IgD-negative memory B cell (primary cell): ENCODE data around the gene MYH14. TPM values are rescaled to one million over a fixed set of nuclear protein-coding genes. Genes with fewer than 3 reads are reported as not detected.
"Not testable (repeated sequence)": the region's sequence is repeated elsewhere in the genome, so short reads cannot be mapped to it uniquely, and the experiment has no call there.

Source experiments
- H3K27ac Mint-ChIP-seq, 3 donors: one replicate each; pipeline ENCODE4 v1.8.0; 2020 to 2022; ENCODE audit warnings: mild to moderate bottlenecking in 3 of 3, mixed read lengths in 3 of 3, moderate library complexity in 1 of 3
- H3K27me3 Mint-ChIP-seq: one replicate; pipeline ENCODE4 v1.8.0; 2021; ENCODE audit warnings: mixed read lengths
- H3K36me3 Mint-ChIP-seq: one replicate; pipeline ENCODE4 v1.8.0; 2020; ENCODE audit warnings: mild to moderate bottlenecking, mixed read lengths
- H3K4me1 Mint-ChIP-seq, 3 donors: one replicate each; pipeline ENCODE4 v1.8.0; 2020 to 2022; ENCODE audit warnings: mixed read lengths in 3 of 3, mild to moderate bottlenecking in 1 of 3
- H3K4me3 Mint-ChIP-seq, 4 donors: one replicate each; pipeline ENCODE4 v1.8.0; 2020 to 2022; ENCODE audit warnings: mild to moderate bottlenecking in 4 of 4, mixed read lengths in 4 of 4, moderate library complexity in 3 of 4
- H3K9me3 Mint-ChIP-seq, 3 donors: one replicate each; pipeline ENCODE4 v1.8.0; 2020 to 2021; ENCODE audit warnings: mixed read lengths in 3 of 3, mild to moderate bottlenecking in 1 of 3
- polyA plus RNA-seq: library from polyadenylated mRNA; unstranded; fragments of 300-500 nt; fragmentation: Illumina TruSeq; gene quantifications from one replicate; pipeline ENCODE4 v1.2.3, GENCODE V29; 2021

Gene MYH14
- polyA plus RNA-seq, 1 donor from 2014 or later = not detected

- Mint-ChIP-seq H3K36me3 (peaks cover 9% of the 10 kb centered on the region), H3K27me3 (no peaks in the 10 kb centered on the region), H3K27ac (peak overlapping the region; percentile 94 to 97 (median 95)), H3K9me3 (no peaks in the 10 kb centered on the region), H3K4me1 (peaks cover 29 to 59% (median 50%) of the 10 kb centered on the region in 3 donors), H3K4me3 (peak overlapping the region; percentile 75 to 92 (median 86))
Observed at GRCh38 chr19:50333737-50334617, 130.6 kb downstream of the MYH14 start.

GRCh38 chr19:50334741-50335421, 131.5 kb downstream of the MYH14 start:
- Mint-ChIP-seq H3K9me3 (no peaks in the 10 kb centered on the region), H3K4me1 (peaks cover 27 to 57% (median 52%) of the 10 kb centered on the region in 3 donors), H3K36me3 (peaks cover 9% of the 10 kb centered on the region)

GRCh38 chr19:50337031-50337430, 133.6 kb downstream of the MYH14 start:
- not testable (repeated sequence) for H3K27me3 Mint-ChIP-seq, H3K36me3 Mint-ChIP-seq, H3K9me3 Mint-ChIP-seq
- H3K27ac Mint-ChIP-seq = peak overlapping the region in 2 of 3 donors; percentile 37 to 91
- H3K4me1 Mint-ChIP-seq = peaks cover 39 to 59% (median 52%) of the 10 kb centered on the region in 3 donors
- peak overlapping the region in 3 of 4 donors; percentile 59 to 92 (median 85) for H3K4me3 Mint-ChIP-seq

More at GRCh38 chr19:50334741-50335421, 131.5 kb downstream of the MYH14 start:
- Mint-ChIP-seq H3K4me3 (peak overlapping the region; percentile 42 to 75 (median 59)), H3K27ac (peak overlapping the region; percentile 83 to 94 (median 89)), H3K27me3 (no peaks in the 10 kb centered on the region)

GRCh38 chr19:50340331-50340730, 136.9 kb downstream of the MYH14 start:
- peaks cover 7% of the 10 kb centered on the region for H3K36me3 Mint-ChIP-seq
- no peaks in the 10 kb centered on the region for H3K9me3 Mint-ChIP-seq
- peaks cover 31 to 38% (median 36%) of the 10 kb centered on the region in 3 donors for H3K4me1 Mint-ChIP-seq
- H3K4me3 Mint-ChIP-seq = peak overlapping the region; percentile 78 to 94 (median 92)
- peak overlapping the region in 2 of 3 donors; percentile 85 for H3K27ac Mint-ChIP-seq
- no peaks in the 10 kb centered on the region for H3K27me3 Mint-ChIP-seq

GRCh38 chr19:50341091-50341564, 137.7 kb downstream of the MYH14 start:
- peak overlapping the region; percentile 78 to 94 (median 92) for H3K4me3 Mint-ChIP-seq
- no peaks in the 10 kb centered on the region for H3K9me3 Mint-ChIP-seq
- H3K4me1 Mint-ChIP-seq = peaks cover 24 to 36% (median 28%) of the 10 kb centered on the region in 3 donors
- peak overlapping the region; percentile 75 to 92 (median 85) for H3K27ac Mint-ChIP-seq
- peaks cover 3% of the 10 kb centered on the region for H3K36me3 Mint-ChIP-seq
- no peaks in the 10 kb centered on the region for H3K27me3 Mint-ChIP-seq

GRCh38 chr19:50344661-50345318, 141.4 kb downstream of the MYH14 start:
- Mint-ChIP-seq H3K4me3 (peak overlapping the region; percentile 90 to 97 (median 92)), H3K27ac (peak overlapping the region; percentile 36 to 98 (median 90))

GRCh38 chr19:50347089-50347581, 143.7 kb downstream of the MYH14 start:
- H3K27me3 Mint-ChIP-seq, H3K9me3 Mint-ChIP-seq, H3K36me3 Mint-ChIP-seq: not testable (repeated sequence)
- H3K27ac Mint-ChIP-seq = peak overlapping the region; percentile 76 to 95 (median 90)
- peak overlapping the region; percentile 49 to 83 (median 81) for H3K4me3 Mint-ChIP-seq
- H3K4me1 Mint-ChIP-seq = peaks cover 11 to 46% (median 28%) of the 10 kb centered on the region in 3 donors

More at GRCh38 chr19:50344661-50345318, 141.4 kb downstream of the MYH14 start:
- H3K9me3 Mint-ChIP-seq = peaks cover 0 to 1% (median 0%) of the 10 kb centered on the region in 3 donors
- no peaks in the 10 kb centered on the region for H3K27me3 Mint-ChIP-seq
- H3K36me3 Mint-ChIP-seq = no peaks in the 10 kb centered on the region
- H3K4me1 Mint-ChIP-seq = peaks cover 24 to 49% (median 35%) of the 10 kb centered on the region in 3 donors

- Mint-ChIP-seq H3K9me3 (peaks cover 0 to 1% (median 0%) of the 10 kb centered on the region in 3 donors), H3K4me3 (peak overlapping the region in 1 of 4 donors; percentile 77), H3K36me3 (no peaks in the 10 kb centered on the region), H3K27ac (peak overlapping the region in 2 of 3 donors; percentile 52 to 76), H3K27me3 (no peaks in the 10 kb centered on the region), H3K4me1 (peaks cover 11 to 42% (median 25%) of the 10 kb centered on the region in 3 donors)
Observed at GRCh38 chr19:50349277-50350057, 146.0 kb downstream of the MYH14 start.

GRCh38 chr19:50352242-50352641, 148.8 kb downstream of the MYH14 start:
- Mint-ChIP-seq H3K4me3 (no peak overlapping the region), H3K27ac (peak overlapping the region in 1 of 3 donors; percentile 49), H3K27me3 (no peaks in the 10 kb centered on the region), H3K4me1 (peaks cover 13 to 35% (median 24%) of the 10 kb centered on the region in 3 donors), H3K9me3 (no peaks in the 10 kb centered on the region), H3K36me3 (no peaks in the 10 kb centered on the region)

GRCh38 chr19:50353487-50353880, 150.1 kb downstream of the MYH14 start:
- H3K36me3 Mint-ChIP-seq, H3K27me3 Mint-ChIP-seq, H3K9me3 Mint-ChIP-seq, H3K27ac Mint-ChIP-seq: not testable (repeated sequence)
- peaks cover 16 to 27% (median 20%) of the 10 kb centered on the region in 3 donors for H3K4me1 Mint-ChIP-seq
- H3K4me3 Mint-ChIP-seq = peak overlapping the region in 1 of 4 donors; percentile 5

GRCh38 chr19:50356691-50357177, 153.3 kb downstream of the MYH14 start:
- no peaks in the 10 kb centered on the region for H3K27me3 Mint-ChIP-seq
- peaks cover 18 to 27% (median 23%) of the 10 kb centered on the region in 3 donors for H3K4me1 Mint-ChIP-seq
- H3K4me3 Mint-ChIP-seq = peak overlapping the region; percentile 89 to 97 (median 94)
- H3K9me3 Mint-ChIP-seq = no peaks in the 10 kb centered on the region
- H3K36me3 Mint-ChIP-seq = no peaks in the 10 kb centered on the region
- H3K27ac Mint-ChIP-seq = peak overlapping the region in 2 of 3 donors; percentile 92 to 95

- H3K4me3 Mint-ChIP-seq = peak overlapping the region; percentile 89 to 97 (median 94)
- H3K4me1 Mint-ChIP-seq = peaks cover 20 to 32% (median 30%) of the 10 kb centered on the region in 3 donors
- H3K27ac Mint-ChIP-seq = peak overlapping the region; percentile 92 to 99 (median 95)
Observed at GRCh38 chr19:50357178-50358100, 154.0 kb downstream of the MYH14 start.

More at GRCh38 chr19:50357178-50358100, 154.0 kb downstream of the MYH14 start:
- no peaks in the 10 kb centered on the region for H3K27me3 Mint-ChIP-seq
- no peaks in the 10 kb centered on the region for H3K36me3 Mint-ChIP-seq
- no peaks in the 10 kb centered on the region for H3K9me3 Mint-ChIP-seq
